CD1c-positive myeloid dendritic cell (primary cell): Measurements from ENCODE around the gene LCN2.

Source experiments
- DNase-seq: peaks from one replicate; pipeline ENCODE4 v3.0.0-alpha.2; 2016; ENCODE audit errors: extremely low spot score

The LCN2 gene

DNA sequence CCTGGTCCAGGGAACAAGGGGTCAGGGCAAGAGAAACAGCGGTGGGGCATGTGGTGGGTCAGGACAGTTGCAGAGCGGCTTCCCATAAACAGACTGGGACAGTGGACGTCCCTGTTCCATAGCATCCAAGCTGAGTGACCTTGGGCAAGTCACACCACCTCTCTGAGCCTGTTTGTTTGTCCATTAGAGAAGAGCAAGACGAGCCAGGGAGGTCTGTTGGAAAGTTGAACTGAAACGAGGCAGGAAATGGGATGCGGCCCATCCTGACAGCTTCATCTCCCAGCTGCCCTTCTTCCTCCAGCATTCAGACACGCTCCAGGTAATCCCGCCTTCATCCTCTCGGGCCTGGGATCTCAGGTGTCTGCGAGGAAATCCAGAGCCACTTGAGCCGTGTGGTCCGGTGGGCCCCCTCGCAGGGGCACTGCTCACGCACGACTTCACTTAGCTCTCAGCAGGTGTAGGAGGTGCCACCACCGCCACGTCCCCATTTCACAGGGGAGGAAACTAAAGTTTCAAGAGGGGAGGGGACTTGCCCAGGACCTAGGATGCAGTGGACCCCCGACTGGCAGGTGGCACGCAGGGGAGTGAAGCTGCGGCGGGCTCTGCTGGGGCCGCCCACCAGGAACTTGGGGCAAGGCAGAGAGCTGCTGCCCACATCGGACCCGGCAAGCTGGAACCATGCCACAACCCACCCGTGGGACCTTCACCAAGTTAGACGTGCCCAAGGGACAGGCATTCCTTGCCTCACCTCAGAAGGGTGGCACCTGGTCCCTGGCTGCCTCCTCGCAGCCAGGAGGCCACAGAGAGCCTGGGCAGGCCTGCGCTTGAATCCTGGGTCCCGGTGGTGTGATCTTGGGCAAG, 34.7 kb upstream of the LCN2 start:
- no peak for DNase-seq

DNA sequence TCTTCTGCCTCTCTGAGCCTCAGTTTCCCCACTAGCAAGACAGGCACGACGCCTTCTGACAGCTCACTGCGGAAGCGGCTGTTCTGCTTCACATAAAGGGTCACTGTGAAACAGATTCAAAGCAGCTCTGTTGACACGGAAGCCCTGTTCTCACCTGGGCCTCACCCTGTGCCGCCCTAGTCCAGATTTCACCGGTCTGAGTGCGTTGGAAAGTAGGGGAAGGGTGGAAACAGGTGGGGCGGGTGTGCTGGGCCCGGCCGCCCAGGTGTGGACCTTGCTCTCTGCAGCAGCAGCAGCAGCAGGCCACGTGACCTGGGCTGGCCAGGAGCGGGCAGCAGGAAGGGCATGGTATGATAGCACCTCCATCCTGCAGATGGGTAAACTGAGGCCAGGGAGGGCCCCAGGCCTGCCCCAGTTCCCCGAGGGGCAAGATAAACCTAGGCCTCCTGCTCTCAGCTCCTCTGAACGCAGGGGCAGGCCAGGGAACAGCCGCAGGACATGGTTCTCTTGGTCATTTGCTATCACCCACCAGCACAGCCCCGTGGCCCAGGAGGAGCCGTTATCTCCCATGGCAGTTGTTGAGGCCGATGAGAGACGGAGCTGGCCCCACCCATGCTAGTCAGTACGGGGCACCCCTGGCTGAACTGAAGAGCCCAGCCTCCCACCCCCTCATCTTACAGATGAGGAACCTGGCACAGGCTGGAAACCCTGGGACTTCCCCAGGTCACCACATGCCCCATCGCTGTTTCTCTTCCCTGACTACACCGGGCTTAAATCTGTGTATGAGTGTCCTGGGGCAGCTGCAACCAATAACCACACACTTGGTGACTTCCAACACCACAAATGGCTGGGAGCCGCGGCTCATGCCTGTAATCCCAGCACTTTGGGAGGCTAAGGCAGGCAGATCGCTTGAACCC, 33.8 kb upstream of the LCN2 start:
- peak; percentile 94 for DNase-seq

GRCh38 chr9:128116104-128117083, 32.9 kb upstream of the LCN2 start:
- no peak for DNase-seq

- peak; percentile 98 for DNase-seq
Measured at GRCh38 chr9:128117613-128118471, 31.4 kb upstream of the LCN2 start.

DNA sequence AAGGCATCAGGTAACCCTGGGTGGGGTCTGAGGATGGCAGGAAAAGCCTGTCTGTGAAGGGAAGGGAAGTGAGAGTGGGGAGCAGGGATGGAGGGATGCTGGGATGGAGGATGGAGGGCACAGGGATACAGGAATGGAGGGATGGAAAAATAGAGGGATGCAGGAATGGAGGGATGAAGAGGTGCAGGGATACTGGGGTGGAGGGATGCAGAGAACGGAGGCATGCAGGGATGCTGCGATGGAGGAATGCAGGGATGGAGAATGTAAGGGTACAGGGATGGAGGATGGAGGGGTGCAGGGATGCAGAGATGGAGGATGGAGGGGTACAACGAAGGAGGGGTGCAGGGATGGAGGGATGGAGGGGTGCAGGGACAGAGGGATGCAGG, 30.8 kb upstream of the LCN2 start:
- no peak for DNase-seq

- no peak for DNase-seq
Measured at GRCh38 chr9:128118971-128119665, 30.1 kb upstream of the LCN2 start.

DNA sequence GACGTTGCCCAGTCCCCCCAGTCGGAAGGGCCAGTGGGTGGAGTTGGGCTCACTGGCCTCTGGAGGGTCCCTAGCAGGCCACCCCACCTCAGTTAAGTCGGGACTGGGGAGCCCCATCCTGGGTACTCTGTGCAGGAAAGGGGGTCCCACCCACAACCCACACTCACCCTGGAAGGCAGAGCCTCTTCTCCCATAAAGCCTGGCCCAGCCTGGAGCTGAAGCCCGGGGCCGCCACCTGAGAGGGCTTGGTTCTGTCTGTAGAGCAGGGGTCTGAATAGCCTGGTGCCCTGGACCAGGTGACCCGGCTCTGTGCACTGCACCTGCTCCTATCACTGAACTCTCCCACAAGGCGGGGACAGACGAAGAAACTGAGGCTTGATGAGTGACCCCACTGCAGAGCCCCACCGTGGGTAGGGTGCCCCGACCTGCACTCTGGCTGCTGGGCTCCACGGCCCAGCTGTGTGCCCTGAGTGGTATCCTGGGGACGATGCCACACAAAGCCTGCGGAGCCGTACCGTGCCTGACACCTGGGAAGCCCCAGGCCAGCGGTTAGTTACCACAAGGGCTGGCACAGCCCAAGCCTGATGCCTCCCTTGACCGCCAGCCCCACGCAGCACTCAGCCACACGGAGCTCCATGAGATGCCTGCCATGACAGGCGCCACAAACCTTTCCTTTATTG, 29.1 kb upstream of the LCN2 start:
- DNase-seq: no peak

GRCh38 chr9:128120741-128121465, 28.4 kb upstream of the LCN2 start:
- no peak for DNase-seq

- no peak for DNase-seq
Measured at GRCh38 chr9:128121466-128121810, 27.8 kb upstream of the LCN2 start.

GRCh38 chr9:128121924-128122808, 27.1 kb upstream of the LCN2 start:
- no peak for DNase-seq

GRCh38 chr9:128122809-128123175, 26.5 kb upstream of the LCN2 start:
- DNase-seq: no peak

DNA sequence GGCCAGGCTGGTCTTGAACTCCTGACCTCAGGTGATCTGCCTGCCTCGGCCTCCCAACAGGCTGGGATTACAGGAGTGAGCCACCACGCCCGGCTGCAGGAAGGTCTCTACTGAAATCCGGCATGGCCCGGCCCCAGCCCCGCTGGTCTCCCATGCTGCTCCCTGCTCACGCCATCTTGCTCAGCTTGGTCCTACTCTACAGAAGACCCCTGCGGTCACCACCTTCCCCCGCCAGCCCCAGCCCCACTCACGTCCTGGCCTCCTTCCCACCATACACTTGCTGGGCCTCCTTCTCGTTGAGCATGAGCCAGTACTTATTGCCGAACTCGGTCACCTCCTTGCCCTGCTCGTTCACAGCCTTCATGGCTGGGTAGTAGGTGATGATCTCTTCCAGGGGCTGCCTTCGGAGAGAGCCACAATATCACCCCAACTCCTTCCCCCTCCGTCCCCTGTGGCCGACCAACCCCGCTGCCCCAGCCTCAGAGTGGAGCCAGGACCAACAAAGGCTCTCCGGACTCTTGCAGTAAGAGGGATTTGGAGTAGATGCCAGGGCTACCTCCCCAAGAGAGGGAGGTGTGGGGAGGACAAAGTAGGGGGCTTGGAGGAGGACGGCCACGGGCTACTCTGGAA, 25.7 kb upstream of the LCN2 start:
- no peak for DNase-seq

DNA sequence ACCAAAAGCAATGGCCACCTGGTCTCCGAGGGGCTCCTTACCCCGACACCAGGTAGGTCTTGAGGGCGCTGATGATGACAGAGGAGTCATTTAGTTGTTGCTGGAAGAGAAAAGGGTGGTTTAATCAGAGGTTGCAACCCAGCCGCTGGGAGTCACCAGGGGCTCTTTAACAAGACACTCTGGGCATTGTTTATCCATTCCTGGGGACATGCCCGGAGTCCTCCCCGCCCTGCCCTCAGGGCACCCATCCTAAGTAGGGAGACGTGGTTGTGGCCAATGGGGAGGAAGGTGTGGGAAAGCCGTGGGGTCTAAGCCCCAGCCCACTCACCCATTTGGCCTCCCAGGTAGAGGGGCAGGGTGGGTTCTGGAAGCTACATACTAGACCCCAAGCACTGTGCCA, 24.8 kb upstream of the LCN2 start:
- no peak for DNase-seq

- peak; percentile 77 for DNase-seq
Measured at GRCh38 chr9:128124873-128125579, 24.2 kb upstream of the LCN2 start.

DNA sequence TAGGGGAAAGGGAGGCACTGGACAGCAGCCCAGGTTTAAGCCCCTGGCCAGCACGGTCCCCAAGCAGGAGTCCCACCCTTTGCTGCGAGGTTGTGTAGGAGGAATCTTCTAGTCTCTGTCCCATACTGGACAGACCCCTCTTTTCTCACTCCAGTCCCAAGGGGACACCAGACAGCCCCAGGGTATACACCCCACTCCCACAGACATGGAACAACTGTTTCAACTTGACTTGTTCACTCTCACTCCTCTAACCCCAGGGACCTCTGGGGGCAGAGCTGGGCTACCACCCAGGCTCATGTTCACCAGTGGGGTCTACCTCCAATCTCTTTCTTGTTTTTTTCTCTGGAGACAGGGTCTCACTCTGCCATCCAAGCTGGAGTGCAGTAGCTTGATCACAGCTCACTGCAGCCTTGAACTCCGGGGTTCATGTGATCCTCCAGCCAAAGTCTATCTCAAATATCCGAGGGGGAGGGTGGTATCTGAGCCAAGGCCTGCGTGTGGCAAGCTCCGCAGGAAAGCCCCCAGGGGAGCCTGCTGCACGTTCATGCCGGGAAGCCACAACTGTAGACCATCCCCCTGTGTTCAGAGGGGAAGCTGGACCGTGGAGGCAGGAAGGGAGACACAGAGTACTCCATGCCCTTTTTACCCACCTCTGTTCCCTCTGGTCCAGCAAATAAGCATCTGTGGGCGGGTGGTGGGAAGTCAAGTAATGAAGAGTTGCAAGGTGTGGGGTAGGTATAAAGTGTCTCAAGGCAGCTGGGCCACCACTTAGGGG, 23.5 kb upstream of the LCN2 start:
- DNase-seq: no peak

DNA sequence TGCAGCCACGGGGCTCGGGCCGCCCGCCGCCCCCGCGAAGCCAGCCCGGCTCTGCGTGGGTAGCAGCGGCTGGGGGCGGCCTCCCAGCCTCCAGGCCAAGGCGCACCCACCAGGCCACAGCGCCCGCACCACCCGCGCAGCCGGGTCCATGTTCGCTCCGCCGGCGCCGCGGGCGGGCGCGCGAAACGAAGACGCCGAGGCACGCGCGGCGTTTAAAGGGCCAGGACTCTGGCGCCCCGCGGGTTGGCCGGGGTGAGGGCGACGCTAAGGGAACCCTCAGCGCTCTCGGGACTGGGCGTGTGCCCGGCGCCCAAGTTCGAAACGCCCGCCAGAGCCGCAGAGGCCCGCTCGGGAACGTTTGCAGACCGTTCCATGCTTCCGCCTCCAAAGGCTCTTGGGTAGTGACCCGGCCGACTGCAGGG, 21.7 kb upstream of the LCN2 start, which contains the start of gene PTGES2:
PTGES2 (minus strand) TSS at position 162 of the 422 bp plus-strand sequence; CDS start at position 150, 12 bp downstream.
- DNase-seq: peak; percentile 91
